Epithelial cell of alveolus of lung (primary cell): ENCODE measurements around the gene LMTK2. TPM values are rescaled to one million over a fixed set of nuclear protein-coding genes. Genes with fewer than 3 reads are reported as not detected.

Experiments used
- total RNA-seq: library from RNA; depleted of rRNA; stranded (reverse); fragments of >200 nt; gene quantifications from 2 replicates; pipeline ENCODE4 v1.2.1, GENCODE V29; 2015

LMTK2 gene
- total RNA-seq: 7.5 and 10.5 TPM in 2 replicates

GRCh38 chr7:98106647-98107312 lies at the start of gene LMTK2:
Gene LMTK2 (plus strand): TSS chr7:98106862. CDS start chr7:98107178, 316 bp downstream.

DNA sequence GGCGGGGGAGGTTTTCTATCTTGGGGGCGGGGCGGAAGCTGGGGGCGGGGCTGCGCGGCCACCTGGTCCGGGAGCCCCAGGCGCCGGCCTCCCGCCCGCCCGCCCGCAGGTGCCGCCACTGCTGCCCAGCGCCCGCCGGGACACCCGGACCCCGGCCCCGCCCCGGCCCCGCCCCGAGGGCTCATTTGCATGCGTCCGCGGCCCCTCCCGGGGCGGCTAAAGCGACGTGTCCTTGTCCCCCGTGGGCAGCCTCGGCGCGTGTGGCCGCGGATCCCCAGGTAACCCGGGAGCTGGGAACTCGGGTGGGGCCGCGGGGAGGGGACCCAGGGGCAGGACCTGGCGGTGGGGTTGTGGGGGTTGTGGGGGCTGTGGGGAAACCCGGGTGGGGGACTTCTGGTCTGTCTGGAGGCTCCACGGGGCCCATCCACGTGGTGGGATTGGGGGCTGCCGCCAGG lies 104.6 kb downstream of the LMTK2 start, which contains the start of gene BHLHA15:
Gene BHLHA15, plus strand, starts transcription at position 219 of the 455 bp plus-strand sequence. CDS start 871 bp downstream, outside the sequence.

DNA sequence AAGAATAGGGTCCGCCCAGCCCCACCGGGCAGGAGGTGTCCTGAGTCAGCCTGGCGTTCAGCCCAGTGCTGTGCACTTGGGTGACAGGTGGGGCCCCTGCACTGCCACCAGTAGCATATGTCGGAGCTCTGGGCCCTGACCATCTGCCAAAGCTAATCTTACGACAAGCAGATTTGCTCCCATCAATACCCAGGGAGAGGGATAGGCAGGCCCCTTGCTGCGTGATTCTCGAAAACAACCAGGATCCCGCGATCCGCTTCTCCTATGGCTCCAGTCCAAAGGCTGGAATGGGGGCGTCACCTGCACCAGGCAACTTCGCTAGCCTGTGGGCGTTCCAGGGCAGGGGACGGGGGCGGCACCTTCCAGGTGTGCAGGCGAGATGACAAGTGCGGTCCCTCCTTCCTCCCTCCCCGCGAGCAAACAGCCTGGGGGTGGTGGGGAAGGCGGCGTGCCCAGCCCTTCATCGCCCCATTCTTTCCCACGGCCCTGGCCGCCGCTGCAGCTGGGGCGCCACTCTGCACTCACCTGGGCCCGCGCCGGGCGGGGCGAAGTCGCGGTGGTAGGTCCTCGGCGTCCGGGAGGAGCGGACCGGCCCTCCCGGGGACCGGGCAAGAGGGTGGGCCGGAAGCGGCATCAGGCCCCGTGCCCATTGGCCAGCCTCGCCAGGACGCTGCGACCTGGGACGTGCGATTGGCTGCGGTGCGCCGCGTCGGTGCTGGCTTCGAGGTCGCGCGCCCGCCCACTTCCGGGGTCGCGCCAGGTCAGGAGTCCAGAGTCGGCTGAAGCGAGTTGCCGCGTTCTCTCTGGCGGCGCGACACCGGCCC lies 145.2 kb downstream of the LMTK2 start, which contains the start of gene TECPR1:
Gene TECPR1, minus strand, starts transcription at position 632 of the 824 bp plus-strand sequence. CDS start 6,086 bp downstream, outside the sequence.

Other genes with a start within 250 kb of the LMTK2 start
- gene ASNS, start 234.5 kb upstream of the LMTK2 start, total RNA-seq: 30.1 and 151 TPM in 2 replicates
- not detected in 2 replicates for gene OCM2, start 116.7 kb upstream of the LMTK2 start, total RNA-seq
- gene BHLHA15, start 104.6 kb downstream of the LMTK2 start, total RNA-seq: 0.13 TPM in 1 of 2 replicates, not detected in the other
- gene TECPR1, start 145.4 kb downstream of the LMTK2 start, total RNA-seq: 18.8 and 28.8 TPM in 2 replicates
- gene BRI3, start 174.8 kb downstream of the LMTK2 start, total RNA-seq: 37.0 and 64.2 TPM in 2 replicates